GM12878 (cell line): Measurements from ENCODE around the gene ANGPTL4. TPM values are rescaled to one million over a fixed set of nuclear protein-coding genes. Genes with fewer than 3 reads are reported as not detected.

ENCODE experiments used
- ATAC-seq: fragments of 200-7000 bp; cut with Tn5 transposase; 3 replicates; pipeline ENCODE4 v1.9.1; 2020; ENCODE audit warnings: mild to moderate bottlenecking, moderate library complexity
- BruUV-seq: library from RNA; stranded (reverse); fragments of 400-500 nt; replicated peaks from 2 replicates; lab custom pipeline; 2021; lab: Mats Ljungman, UMichigan
- CTCF ChIA-PET: fragments of 300-600 bp; sonication (Branson Sonifier 250); formaldehyde crosslinking; extraction: SDS; loops from one replicate; lab custom pipeline; 2021; ENCODE audit warnings: inconsistent platforms; lab: Yijun Ruan, JAX
- POLR2A ChIA-PET: fragments of 350-600 bp; formaldehyde crosslinking; extraction: SDS; loops from one replicate; lab custom pipeline; 2021; ENCODE audit warnings: inconsistent platforms; lab: Charles Lee
- RAD21 ChIA-PET: fragments of 300-600 bp; sonication (Branson Sonifier 250); formaldehyde crosslinking; loops from one replicate; lab custom pipeline; 2023; ENCODE audit warnings: antibody characterized with exemption; ENCODE audit not compliant: unreplicated experiment; lab: Charles Lee
- SMC1A ChIA-PET: fragments of 300-600 bp; sonication (Branson Sonifier 250); formaldehyde crosslinking; loops from one replicate; lab custom pipeline; 2023; ENCODE audit not compliant: unreplicated experiment, uncharacterized antibody; lab: Charles Lee
- DNase-seq: peaks from one replicate; pipeline ENCODE4 v3.0.0-alpha.2; 2011; ENCODE audit warnings: low read depth, low spot score
- FAIRE-seq: peaks from 3 replicates; lab custom pipeline; 2011; peaks lifted over from hg19 to GRCh38; lab: Jason Lieb, UNC
- H2AFZ ChIP-seq: 2 replicates; pipeline ENCODE4 v1.6.0; 2011; ENCODE audit warnings: low read depth, low read length, control low read depth; ENCODE audit not compliant: control insufficient read depth
- H3K27ac ChIP-seq: 2 replicates; pipeline ENCODE4 v1.5.1; 2011; ENCODE audit warnings: control low read depth; ENCODE audit not compliant: control insufficient read depth, insufficient read depth
- H3K27me3 ChIP-seq, 2 experiments: replicated peaks in 1 of 2; 2 replicates each; pipeline versions ENCODE4 v1.6.0 to v1.6.1; 2011; ENCODE audit warnings: low read length in 1 of 2; ENCODE audit not compliant: control insufficient read depth in 2 of 2, insufficient read depth in 2 of 2
- H3K36me3 ChIP-seq, 2 experiments: 2 replicates each; pipeline ENCODE4 v1.5.1; 2011; ENCODE audit warnings: low read length in 1 of 2; ENCODE audit not compliant: control insufficient read depth in 2 of 2, insufficient read depth in 2 of 2
- H3K4me1 ChIP-seq: 2 replicates; pipeline ENCODE4 v1.6.1; 2011; ENCODE audit warnings: mild to moderate bottlenecking, low read length, moderate library complexity, mixed read lengths; ENCODE audit not compliant: control insufficient read depth, insufficient read depth
- H3K4me2 ChIP-seq: 2 replicates; pipeline ENCODE4 v1.6.0; 2011; ENCODE audit warnings: control low read depth; ENCODE audit not compliant: control insufficient read depth, insufficient read depth
- H3K4me3 ChIP-seq: fragments of 200-600 bp; sonication (generic); 2 replicates; pipeline ENCODE4 v1.5.1; 2016
- H3K79me2 ChIP-seq: 2 replicates; pipeline ENCODE4 v1.6.0; 2011; ENCODE audit warnings: low read length; ENCODE audit not compliant: control insufficient read depth, insufficient read depth
- H3K9ac ChIP-seq: 2 replicates; pipeline ENCODE4 v1.8.0; 2011; ENCODE audit warnings: low read length, control low read depth, mixed read lengths; ENCODE audit not compliant: control insufficient read depth, insufficient read depth
- H3K9me3 ChIP-seq: replicated peaks from 3 replicates; pipeline ENCODE4 v1.5.1; 2011; ENCODE audit warnings: mild to moderate bottlenecking, low read length; ENCODE audit not compliant: control insufficient read depth, insufficient read depth
- H4K20me1 ChIP-seq: 2 replicates; pipeline ENCODE4 v1.6.0; 2011; ENCODE audit not compliant: control insufficient read depth, insufficient read depth
- ASH2L ChIP-seq: fragments of 300-600, 200-600 bp; sonication (generic); IDR thresholded peaks from 2 replicates; pipeline ENCODE4 v1.6.1; 2017; ENCODE audit warnings: low read depth, mild to moderate bottlenecking, borderline replicate concordance
- CHD4 ChIP-seq: fragments of 200-600 bp; sonication (generic); IDR thresholded peaks from 2 replicates; pipeline ENCODE4 v1.6.1; 2016; ENCODE audit warnings: mild to moderate bottlenecking
- HDAC2 ChIP-seq: fragments of 200-600 bp; sonication (generic); IDR thresholded peaks from 2 replicates; pipeline ENCODE4 v1.6.1; 2017
- HDAC6 ChIP-seq: fragments of 200-600 bp; sonication (generic); IDR thresholded peaks from one replicate; pipeline ENCODE4 v1.8.0; 2017; ENCODE audit warnings: antibody characterized with exemption; ENCODE audit not compliant: unreplicated experiment
- MYC ChIP-seq: IDR thresholded peaks from 2 replicates; pipeline ENCODE4 v1.6.1; 2011; ENCODE audit warnings: mild to moderate bottlenecking, low read length, moderate library complexity, inconsistent platforms; ENCODE audit not compliant: insufficient read depth, insufficient replicate concordance, insufficient read length, severe bottlenecking
- NBN ChIP-seq: fragments of 450-650 bp; IDR thresholded peaks from 2 replicates; pipeline ENCODE4 v1.6.1; 2016
- NFXL1 ChIP-seq: fragments of 450-650 bp; IDR thresholded peaks from 2 replicates; pipeline ENCODE4 v1.6.1; 2017; ENCODE audit warnings: antibody characterized with exemption, mild to moderate bottlenecking, borderline replicate concordance
- POLR2AphosphoS5 ChIP-seq: IDR thresholded peaks from 2 replicates; pipeline ENCODE4 v1.6.1; 2011; ENCODE audit warnings: mild to moderate bottlenecking, low read length, inconsistent platforms
- RBBP5 ChIP-seq: fragments of 200-600 bp; sonication (generic); conservative IDR thresholded peaks from 2 replicates; pipeline ENCODE4 v1.6.1; 2016
- SMARCA5 ChIP-seq: fragments of 450-650 bp; IDR thresholded peaks from 2 replicates; pipeline ENCODE4 v1.6.1; 2017; ENCODE audit warnings: mild to moderate bottlenecking
- WRNIP1 ChIP-seq: IDR thresholded peaks from 2 replicates; pipeline ENCODE4 v1.6.1; 2011; ENCODE audit warnings: low read depth, low read length, improper control_type of control experiment, borderline replicate concordance
- YBX1 ChIP-seq: fragments of 450-650 bp; IDR thresholded peaks from 2 replicates; pipeline ENCODE4 v1.6.1; 2016; ENCODE audit warnings: antibody characterized with exemption
- ZNF207 ChIP-seq: fragments of 450-650 bp; IDR thresholded peaks from 2 replicates; pipeline ENCODE4 v1.6.1; 2014; ENCODE audit warnings: antibody characterized with exemption, mild to moderate bottlenecking, borderline replicate concordance
- ZNF274 ChIP-seq: IDR thresholded peaks from one replicate; pipeline ENCODE4 v1.8.0; 2011; ENCODE audit not compliant: insufficient read length, insufficient read depth
- ZNF622 ChIP-seq: fragments of 450-650 bp; IDR thresholded peaks from 2 replicates; pipeline ENCODE4 v1.6.1; 2017; ENCODE audit warnings: mild to moderate bottlenecking, inconsistent platforms
- WGBS: methylation state at CpG from one replicate; pipeline ENCODE4 v1.1.6; 2016; ENCODE audit warnings: low lambda C conversion rate; ENCODE audit not compliant: insufficient replicate concordance, insufficient coverage; ENCODE audit errors: missing lambda C conversion rate; 5-methylcytosine and 5-hydroxymethylcytosine counted together
- in situ Hi-C: fragments of 300-500 bp; cut with MboI; formaldehyde crosslinking; loops from 9 replicates; pipeline ENCODE4 v1.14.3; 2018; ENCODE audit warnings: mixed read lengths
- intact Hi-C: fragments of 100-400 bp; cut with micrococcal nuclease; formaldehyde crosslinking; loops from one replicate; pipeline ENCODE4 v1.14.2; 2022; ENCODE audit not compliant: unreplicated experiment
- polyA plus RNA-seq, 11 experiments: library from polyadenylated mRNA; depleted of rRNA in 4 of 11; unstranded in 6 of 11; stranded (reverse) in 5 of 11; fragments of >200 nt; fragmentation: Nextera tagmentation in 4 of 11; fragmentation: Illumina TruSeq in 1 of 11; extraction: Ambion mirVana in 4 of 11; extraction: Trizol in 1 of 11; gene quantifications; 1 replicate in 1 of 11; 2 replicates in 10 of 11; pipeline versions ENCODE4 v1.2.1 to v1.2.3, GENCODE V29; 2011 to 2016; ENCODE audit warnings: inconsistent platforms in 2 of 11, missing spikeins in 2 of 11, low read depth in 1 of 11
- total RNA-seq, 4 experiments: library from RNA; depleted of rRNA in 3 of 4; stranded (reverse); fragments of >200 nt in 3 of 4; fragmentation: Illumina TruSeq in 1 of 4; extraction: Trizol in 1 of 4; gene quantifications; 2 replicates each; pipeline versions ENCODE4 v1.2.1 to v1.2.3, GENCODE V29; 2013 to 2021
- TF ChIP-seq, protein P1 (sequence below): fragments of 450-650 bp; IDR thresholded peaks from 2 replicates; pipeline ENCODE4 v1.6.1; 2018; ENCODE audit warnings: mild to moderate bottlenecking, low read depth, moderate library complexity; ENCODE audit not compliant: partially characterized antibody

The ANGPTL4 gene
- total and polyA plus RNA-seq, 10 of the 15 experiments (the other 5 are each of a cell fraction or from before 2014, with no cell fraction given) = 0.45 TPM; not detected in 9

DNA sequence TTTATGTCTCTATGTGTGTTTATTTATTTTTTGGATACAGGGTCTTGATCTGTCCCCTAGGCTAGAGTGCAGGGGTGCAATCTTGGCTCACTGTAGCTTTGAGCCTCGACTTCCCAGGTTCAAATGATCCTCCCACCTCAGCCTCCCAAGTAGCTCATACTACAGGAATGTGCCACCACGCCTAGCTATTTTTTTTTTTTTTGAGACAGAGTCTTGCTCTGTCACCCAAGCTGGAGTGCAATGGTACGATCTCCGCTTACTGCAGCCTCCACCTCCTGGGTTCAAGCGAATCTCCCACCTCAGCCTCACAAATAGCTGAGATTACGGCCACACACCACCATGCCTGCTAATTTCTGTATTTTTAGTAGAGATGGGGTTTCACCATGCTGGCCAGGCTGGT is 5.0 kb upstream of the ANGPTL4 start:
- Histone ChIP-seq H3K4me1 (no peaks in the 10 kb centered on the region), H3K27me3 (no peaks in the 10 kb centered on the region; a peak in 2 of 4 replicates), H3K4me3 (no peak overlapping the region), H3K36me3 (no peaks in the 10 kb centered on the region), H4K20me1 (no peaks in the 10 kb centered on the region), H3K9ac (no peak overlapping the region), H3K27ac (no peak overlapping the region), H2AFZ (no peak overlapping the region), H3K9me3 (no peaks in the 10 kb centered on the region; the same call in 2 of the 3 replicates), H3K4me2 (no peak overlapping the region), H3K79me2 (no peaks in the 10 kb centered on the region)
- BruUV-seq = no TSS peak
- ATAC-seq (no peak), DNase-seq (no peak), FAIRE-seq (no peak)
- WGBS = 57% methylated on average over 6 of the region's 6 CpGs
- ChIA-PET RAD21 (no interaction called here), POLR2A (interaction anchor here (0.5 kb wide), 1 partner anchor 78 kb away, joined by 7 read pairs; no protein-coding TSS in a partner anchor), CTCF (no interaction called here), SMC1A (no interaction called here)
- no peak for TF ChIP-seq ZNF622
- TF ChIP-seq NFXL1 = no peak
- no peak for TF ChIP-seq YBX1
- TF ChIP-seq HDAC6 = no peak
- TF ChIP-seq MYC = no peak
- TF ChIP-seq POLR2AphosphoS5 = no peak
- no peak for TF ChIP-seq ZNF274
- no peak for TF ChIP-seq ASH2L
- TF ChIP-seq SMARCA5 = no peak
- TF ChIP-seq, protein P1, sequence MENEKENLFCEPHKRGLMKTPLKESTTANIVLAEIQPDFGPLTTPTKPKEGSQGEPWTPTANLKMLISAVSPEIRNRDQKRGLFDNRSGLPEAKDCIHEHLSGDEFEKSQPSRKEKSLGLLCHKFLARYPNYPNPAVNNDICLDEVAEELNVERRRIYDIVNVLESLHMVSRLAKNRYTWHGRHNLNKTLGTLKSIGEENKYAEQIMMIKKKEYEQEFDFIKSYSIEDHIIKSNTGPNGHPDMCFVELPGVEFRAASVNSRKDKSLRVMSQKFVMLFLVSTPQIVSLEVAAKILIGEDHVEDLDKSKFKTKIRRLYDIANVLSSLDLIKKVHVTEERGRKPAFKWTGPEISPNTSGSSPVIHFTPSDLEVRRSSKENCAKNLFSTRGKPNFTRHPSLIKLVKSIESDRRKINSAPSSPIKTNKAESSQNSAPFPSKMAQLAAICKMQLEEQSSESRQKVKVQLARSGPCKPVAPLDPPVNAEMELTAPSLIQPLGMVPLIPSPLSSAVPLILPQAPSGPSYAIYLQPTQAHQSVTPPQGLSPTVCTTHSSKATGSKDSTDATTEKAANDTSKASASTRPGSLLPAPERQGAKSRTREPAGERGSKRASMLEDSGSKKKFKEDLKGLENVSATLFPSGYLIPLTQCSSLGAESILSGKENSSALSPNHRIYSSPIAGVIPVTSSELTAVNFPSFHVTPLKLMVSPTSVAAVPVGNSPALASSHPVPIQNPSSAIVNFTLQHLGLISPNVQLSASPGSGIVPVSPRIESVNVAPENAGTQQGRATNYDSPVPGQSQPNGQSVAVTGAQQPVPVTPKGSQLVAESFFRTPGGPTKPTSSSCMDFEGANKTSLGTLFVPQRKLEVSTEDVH = no peak
- TF ChIP-seq RBBP5 = no peak
- no peak for TF ChIP-seq ZNF207
- no peak for TF ChIP-seq WRNIP1
- TF ChIP-seq CHD4 = no peak
- no peak for TF ChIP-seq HDAC2
- TF ChIP-seq NBN = no peak
- in situ Hi-C loops = no loop called here
- intact Hi-C loops = no loop called here
